ENCODE data around the gene ARID1B. TPM values are rescaled to one million over a fixed set of nuclear protein-coding genes. Genes with fewer than 3 reads are reported as not detected.

Gene ARID1B
- total RNA-seq, 2 donors from 2014 or later: 65.1 to 99.4 TPM

DNA sequence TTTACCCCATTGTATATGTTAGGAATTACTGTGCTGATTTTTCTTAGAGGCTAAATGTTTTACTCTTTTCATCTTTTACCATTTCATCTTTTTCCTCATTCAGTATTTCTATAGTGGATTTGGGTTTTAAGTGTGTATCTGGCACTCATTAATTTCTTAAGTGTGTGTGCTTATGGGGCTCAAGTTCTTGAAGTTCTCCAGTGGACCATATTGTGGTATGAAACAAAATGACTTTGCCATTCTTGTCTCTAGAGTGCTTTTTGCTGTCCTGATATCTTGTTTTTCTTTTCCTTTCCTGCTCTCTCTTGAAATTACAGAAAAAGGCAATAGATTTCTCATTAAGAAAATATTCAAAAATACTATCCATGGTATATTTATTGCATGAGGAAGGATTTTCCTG, 123.1 kb downstream of the ARID1B start:
- no peak overlapping the region for H3K27ac ChIP-seq
- no peaks in the 10 kb centered on the region for H3K9me3 ChIP-seq
- H3K36me3 ChIP-seq: no peaks in the 10 kb centered on the region
- H3K4me3 ChIP-seq: no peak overlapping the region
- H3K4me1 ChIP-seq (replicated peaks): no peaks in the 10 kb centered on the region
- DNase-seq (ENCODE audit: low spot score): no peak
- no peaks in the 10 kb centered on the region for H3K27me3 ChIP-seq (replicated peaks; ENCODE audit: insufficient read depth)
- TF ChIP-seq POLR2A (IDR thresholded peaks at IDR 0.05) (no peak), POLR2AphosphoS5 (IDR thresholded peaks at IDR 0.05) (no peak)
- TF ChIP-seq, protein P1, sequence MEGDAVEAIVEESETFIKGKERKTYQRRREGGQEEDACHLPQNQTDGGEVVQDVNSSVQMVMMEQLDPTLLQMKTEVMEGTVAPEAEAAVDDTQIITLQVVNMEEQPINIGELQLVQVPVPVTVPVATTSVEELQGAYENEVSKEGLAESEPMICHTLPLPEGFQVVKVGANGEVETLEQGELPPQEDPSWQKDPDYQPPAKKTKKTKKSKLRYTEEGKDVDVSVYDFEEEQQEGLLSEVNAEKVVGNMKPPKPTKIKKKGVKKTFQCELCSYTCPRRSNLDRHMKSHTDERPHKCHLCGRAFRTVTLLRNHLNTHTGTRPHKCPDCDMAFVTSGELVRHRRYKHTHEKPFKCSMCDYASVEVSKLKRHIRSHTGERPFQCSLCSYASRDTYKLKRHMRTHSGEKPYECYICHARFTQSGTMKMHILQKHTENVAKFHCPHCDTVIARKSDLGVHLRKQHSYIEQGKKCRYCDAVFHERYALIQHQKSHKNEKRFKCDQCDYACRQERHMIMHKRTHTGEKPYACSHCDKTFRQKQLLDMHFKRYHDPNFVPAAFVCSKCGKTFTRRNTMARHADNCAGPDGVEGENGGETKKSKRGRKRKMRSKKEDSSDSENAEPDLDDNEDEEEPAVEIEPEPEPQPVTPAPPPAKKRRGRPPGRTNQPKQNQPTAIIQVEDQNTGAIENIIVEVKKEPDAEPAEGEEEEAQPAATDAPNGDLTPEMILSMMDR (IDR thresholded peaks at IDR 0.05): no peak
- intact Hi-C loops (cut with DNase I): no loop called here

DNA sequence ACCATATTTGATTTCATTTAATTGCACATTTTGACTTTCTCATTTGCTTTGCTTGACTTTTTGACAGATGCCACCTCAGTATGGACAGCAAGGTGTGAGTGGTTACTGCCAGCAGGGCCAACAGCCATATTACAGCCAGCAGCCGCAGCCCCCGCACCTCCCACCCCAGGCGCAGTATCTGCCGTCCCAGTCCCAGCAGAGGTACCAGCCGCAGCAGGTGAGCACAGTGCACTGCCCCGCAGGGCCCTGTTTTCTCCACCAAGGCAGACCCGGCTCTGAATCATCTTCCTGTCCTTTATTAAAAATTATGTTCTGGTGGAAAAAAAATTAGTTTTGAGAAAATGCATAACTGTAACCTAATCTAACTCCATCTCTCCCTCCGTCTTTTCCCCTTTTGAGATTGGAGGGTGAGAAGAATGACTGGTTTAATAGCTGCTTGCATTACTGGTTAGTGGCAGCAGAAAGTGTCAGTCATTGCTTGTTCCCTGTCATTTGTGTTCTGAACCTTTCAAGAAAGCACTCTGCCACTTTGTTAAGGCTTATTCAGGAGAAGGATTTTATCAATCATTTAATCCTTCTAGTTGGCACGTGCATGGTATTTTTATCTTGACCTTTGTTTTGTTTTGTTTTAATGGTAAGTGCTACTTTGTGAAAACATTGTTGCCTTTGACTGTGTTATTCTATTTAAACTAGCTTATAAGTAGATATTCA, 124.3 kb downstream of the ARID1B start:
- H3K9me3 ChIP-seq: no peaks in the 10 kb centered on the region
- no peaks in the 10 kb centered on the region for H3K4me1 ChIP-seq (replicated peaks)
- TF ChIP-seq POLR2A (IDR thresholded peaks at IDR 0.05) (no peak), POLR2AphosphoS5 (IDR thresholded peaks at IDR 0.05) (no peak)
- TF ChIP-seq, protein P1 (IDR thresholded peaks at IDR 0.05): no peak
- H3K36me3 ChIP-seq: no peaks in the 10 kb centered on the region
- no peak for DNase-seq (ENCODE audit: low spot score)
- intact Hi-C loops (cut with DNase I): no loop called here
- H3K27me3 ChIP-seq (replicated peaks; ENCODE audit: insufficient read depth): no peaks in the 10 kb centered on the region
- 87% methylated on average over 9 of the region's 9 CpGs for WGBS
- no peak overlapping the region for H3K27ac ChIP-seq
- no peak overlapping the region for H3K4me3 ChIP-seq

DNA sequence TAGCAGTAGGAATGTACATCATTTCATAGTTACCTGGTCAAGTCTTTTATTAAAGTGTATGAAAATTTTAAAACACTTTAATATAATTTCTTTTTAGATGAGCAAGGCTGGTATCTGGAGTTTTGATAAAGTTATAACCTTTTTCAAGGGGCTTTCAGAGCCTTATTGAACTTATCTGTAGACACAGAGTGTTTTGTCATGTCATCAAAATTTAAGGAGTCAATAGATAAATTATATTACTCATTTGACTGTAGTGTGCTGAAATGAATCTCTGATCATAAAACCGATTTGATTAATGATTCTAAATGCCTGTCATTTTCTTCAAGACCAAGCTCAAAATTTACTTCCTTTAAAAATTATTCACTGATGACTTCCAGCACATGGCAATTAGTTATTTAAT, 125.6 kb downstream of the ARID1B start:
- Histone ChIP-seq H3K27ac (no peak overlapping the region), H3K9me3 (no peaks in the 10 kb centered on the region), H3K36me3 (no peaks in the 10 kb centered on the region), H3K4me1 (replicated peaks) (no peaks in the 10 kb centered on the region), H3K4me3 (no peak overlapping the region), H3K27me3 (replicated peaks; ENCODE audit: insufficient read depth) (no peaks in the 10 kb centered on the region)
- no peak for TF ChIP-seq POLR2A (IDR thresholded peaks at IDR 0.05)
- TF ChIP-seq, protein P1 (IDR thresholded peaks at IDR 0.05): no peak
- TF ChIP-seq POLR2AphosphoS5 (IDR thresholded peaks at IDR 0.05): no peak
- intact Hi-C loops (cut with DNase I): no loop called here
- WGBS: 76% methylated on average over 1 of the region's 1 CpG
- no peak for DNase-seq (ENCODE audit: low spot score)

DNA sequence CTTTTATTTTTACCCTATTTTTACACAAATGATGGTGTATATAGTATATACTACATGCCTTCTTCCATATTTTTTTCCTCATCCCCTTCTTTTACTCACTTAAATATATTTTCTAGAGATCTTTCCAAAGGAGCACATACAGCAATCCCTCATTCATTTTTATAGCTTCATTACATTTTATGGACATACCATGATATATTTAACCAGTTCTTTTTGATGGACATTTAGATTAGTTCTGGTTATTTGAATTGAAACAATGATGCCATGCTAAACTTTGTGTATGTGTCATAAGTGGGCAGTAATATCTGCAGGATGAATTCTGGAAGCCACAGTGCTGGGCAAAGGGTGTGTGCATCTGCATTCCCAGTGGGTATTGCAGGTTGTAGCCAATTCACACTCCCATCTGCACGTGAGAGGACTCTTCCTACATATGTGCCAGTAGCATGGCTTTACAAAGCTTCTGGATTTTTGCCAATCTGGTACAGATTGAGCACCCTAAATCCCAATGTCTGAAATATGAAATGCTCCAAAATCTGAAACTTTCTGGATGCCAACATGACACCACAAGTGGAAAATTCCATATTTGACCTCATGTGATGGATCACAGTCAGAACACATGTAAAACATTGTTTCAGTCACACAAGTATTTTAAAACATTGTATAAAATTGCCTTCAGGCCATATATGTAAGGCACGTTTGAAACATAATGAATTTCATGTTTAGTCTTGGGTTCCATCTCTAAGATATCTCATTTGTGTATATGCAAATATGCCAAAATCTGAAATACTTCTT, 127.2 kb downstream of the ARID1B start:
- DNase-seq (ENCODE audit: low spot score): no peak
- H3K27me3 ChIP-seq (replicated peaks; ENCODE audit: insufficient read depth): no peaks in the 10 kb centered on the region
- H3K4me3 ChIP-seq: no peak overlapping the region
- no peak overlapping the region for H3K27ac ChIP-seq
- H3K4me1 ChIP-seq (replicated peaks): no peaks in the 10 kb centered on the region
- no peaks in the 10 kb centered on the region for H3K9me3 ChIP-seq
- intact Hi-C loops (cut with DNase I): no loop called here
- no peaks in the 10 kb centered on the region for H3K36me3 ChIP-seq
- TF ChIP-seq, protein P1 (IDR thresholded peaks at IDR 0.05): no peak
- TF ChIP-seq POLR2A (IDR thresholded peaks at IDR 0.05): no peak
- TF ChIP-seq POLR2AphosphoS5 (IDR thresholded peaks at IDR 0.05): no peak
- WGBS: 61% methylated on average over 2 of the region's 2 CpGs

All from prostate gland (tissue), 2 donors.